Loucy (cell line): Measurements from ENCODE around the gene PTS.

Source experiments
- H2AFZ ChIP-seq: fragments of 200-600 bp; sonication (generic); 2 replicates; pipeline ENCODE4 v1.6.0; 2016; ENCODE audit warnings: antibody characterized with exemption, mild to moderate bottlenecking, low read length, moderate library complexity
- H3F3A ChIP-seq: fragments of 200-600 bp; 2 replicates; pipeline ENCODE4 v1.6.0; 2016; ENCODE audit warnings: antibody characterized with exemption, low read depth, mild to moderate bottlenecking
- H3K27me3 ChIP-seq: fragments of 200-600 bp; sonication (generic); 2 replicates; pipeline ENCODE4 v1.6.1; 2014; ENCODE audit warnings: low read length, mild to moderate bottlenecking; ENCODE audit not compliant: insufficient read depth, poor library complexity, severe bottlenecking
- H3K36me3 ChIP-seq: fragments of 200-600 bp; sonication (generic); 2 replicates; pipeline ENCODE4 v1.6.1; 2016; ENCODE audit warnings: low read length; ENCODE audit not compliant: insufficient read depth
- H3K4me1 ChIP-seq: fragments of 200-600 bp; sonication (generic); 2 replicates; pipeline ENCODE4 v1.5.1; 2014; ENCODE audit warnings: low read length, mild to moderate bottlenecking; ENCODE audit not compliant: insufficient read depth, poor library complexity, severe bottlenecking
- H3K4me2 ChIP-seq: fragments of 200-600 bp; sonication (generic); 2 replicates; pipeline ENCODE4 v1.6.0; 2014; ENCODE audit warnings: antibody characterized with exemption, low read length, low read depth, mild to moderate bottlenecking; ENCODE audit not compliant: poor library complexity, severe bottlenecking
- H3K4me3 ChIP-seq: fragments of 200-600 bp; sonication (generic); 2 replicates; pipeline ENCODE4 v1.5.1; 2014; ENCODE audit warnings: low read length, mild to moderate bottlenecking, mixed read lengths; ENCODE audit not compliant: poor library complexity, severe bottlenecking
- H3K79me2 ChIP-seq: fragments of 200-600 bp; sonication (generic); 2 replicates; pipeline ENCODE4 v1.6.1; 2014; ENCODE audit warnings: low read length; ENCODE audit not compliant: insufficient read depth
- H3K9ac ChIP-seq: fragments of 200-600 bp; sonication (generic); 2 replicates; pipeline ENCODE4 v1.6.0; 2014; ENCODE audit warnings: mild to moderate bottlenecking, low read depth, low read length, moderate library complexity; ENCODE audit not compliant: poor library complexity, severe bottlenecking
- H3K9me2 ChIP-seq: fragments of 200-600 bp; sonication (generic); replicated peaks from 2 replicates; pipeline ENCODE4 v1.6.1; 2016; ENCODE audit warnings: low read depth, low read length, mixed read lengths
- H3K9me3 ChIP-seq: fragments of 200-600 bp; sonication (generic); 2 replicates; pipeline ENCODE4 v1.6.1; 2014; ENCODE audit warnings: mild to moderate bottlenecking, antibody characterized with exemption, low read length, low read depth; ENCODE audit not compliant: insufficient read depth
- H4K20me1 ChIP-seq: fragments of 200-600 bp; sonication (generic); 2 replicates; pipeline ENCODE4 v1.6.0; 2014; ENCODE audit warnings: antibody characterized with exemption, low read length, mild to moderate bottlenecking; ENCODE audit not compliant: insufficient read depth, poor library complexity, severe bottlenecking
- CTCF ChIP-seq: fragments of 200-600 bp; sonication (generic); conservative IDR thresholded peaks from 2 replicates; pipeline ENCODE4 v1.5.1; 2014; ENCODE audit warnings: mild to moderate bottlenecking, antibody characterized with exemption, low read length
- EZH2phosphoT487 ChIP-seq: fragments of 200-600 bp; IDR thresholded peaks from 2 replicates; pipeline ENCODE4 v1.6.1; 2018; ENCODE audit warnings: antibody characterized with exemption, mild to moderate bottlenecking, moderate library complexity, borderline replicate concordance

Gene PTS

GRCh38 chr11:112281726-112282125 lies 55.5 kb downstream of the PTS start:
- Histone ChIP-seq H3K4me1 (peaks cover 21% of the 10 kb centered on the region), H3K79me2 (no peaks in the 10 kb centered on the region), H3F3A (no peaks in the 10 kb centered on the region), H3K9ac (no peak overlapping the region), H3K4me2 (peak overlapping the region; percentile 50), H3K4me3 (peak overlapping the region; percentile 47), H3K27me3 (no peaks in the 10 kb centered on the region), H3K9me3 (no peaks in the 10 kb centered on the region), H4K20me1 (no peaks in the 10 kb centered on the region), H2AFZ (no peak overlapping the region; the same call in 1 of the 2 replicates), H3K9me2 (no peaks in the 10 kb centered on the region), H3K36me3 (no peaks in the 10 kb centered on the region)
- TF ChIP-seq CTCF (no peak), EZH2phosphoT487 (no peak)
